Nephron progenitor cell (in vitro differentiated cells): Measurements from ENCODE around the gene USP1.
A peak's percentile ranks its signal among the peaks of the same experiment; 100 is the strongest.

Experiments used
- DNase-seq: peaks from one replicate; pipeline ENCODE4 v3.0.0; 2021
- H3K27ac Mint-ChIP-seq: 2 replicates; pipeline ENCODE4 v1.8.0; 2021; ENCODE audit warnings: mild to moderate bottlenecking, moderate library complexity, mixed read lengths
- H3K27me3 Mint-ChIP-seq: 2 replicates; pipeline ENCODE4 v1.8.0; 2021; ENCODE audit warnings: mild to moderate bottlenecking, low read depth, mixed read lengths; ENCODE audit not compliant: poor library complexity
- H3K36me3 Mint-ChIP-seq: 2 replicates; pipeline ENCODE4 v1.8.0; 2021; ENCODE audit warnings: low read depth, mixed read lengths
- H3K4me1 Mint-ChIP-seq: 2 replicates; pipeline ENCODE4 v1.8.0; 2021; ENCODE audit warnings: mixed read lengths
- H3K4me3 Mint-ChIP-seq: 2 replicates; pipeline ENCODE4 v1.8.0; 2021; ENCODE audit warnings: mild to moderate bottlenecking, moderate library complexity, mixed read lengths
- H3K9me3 Mint-ChIP-seq: 2 replicates; pipeline ENCODE4 v1.8.0; 2021; ENCODE audit warnings: mild to moderate bottlenecking, moderate library complexity, mixed read lengths
- CTCF ChIP-seq: fragments of 200-600 bp; sonication (generic); IDR thresholded peaks from 2 replicates; pipeline ENCODE4 v1.5.0; 2021; ENCODE audit warnings: antibody characterized with exemption

USP1 gene

GRCh38 chr1:62450301-62450700 is 13.5 kb downstream of the USP1 start:
- Mint-ChIP-seq H3K4me1 (no peaks in the 10 kb centered on the region), H3K36me3 (peaks cover 87% of the 10 kb centered on the region), H3K27ac (peak overlapping the region; percentile 14), H3K4me3 (no peak overlapping the region), H3K27me3 (no peaks in the 10 kb centered on the region), H3K9me3 (no peaks in the 10 kb centered on the region)
- TF ChIP-seq CTCF = no peak
- DNase-seq = no peak

DNA sequence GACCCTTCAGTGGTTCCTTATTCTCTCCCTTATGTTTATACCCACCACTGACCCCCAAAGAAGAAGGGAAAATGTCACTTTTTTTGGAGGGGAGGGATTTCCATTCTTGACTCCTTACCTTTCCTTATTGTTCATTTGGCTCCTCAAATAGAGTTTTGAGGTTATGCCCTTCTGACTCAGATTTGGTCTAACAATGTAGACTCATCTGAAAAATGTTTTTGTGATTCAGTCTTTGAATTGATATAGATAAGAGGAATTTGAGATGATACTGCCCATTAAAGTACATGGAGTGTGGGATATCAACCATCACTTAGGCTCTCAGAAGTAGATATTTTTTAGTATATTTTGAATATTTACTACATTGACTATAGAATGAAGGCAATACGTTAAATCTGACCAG is 16.1 kb downstream of the USP1 start:
- H3K4me3 Mint-ChIP-seq = no peak overlapping the region
- no peak for TF ChIP-seq CTCF
- DNase-seq = no peak
- peaks cover 75% of the 10 kb centered on the region for H3K36me3 Mint-ChIP-seq
- no peaks in the 10 kb centered on the region for H3K27me3 Mint-ChIP-seq
- no peak overlapping the region for H3K27ac Mint-ChIP-seq
- no peaks in the 10 kb centered on the region for H3K9me3 Mint-ChIP-seq
- no peaks in the 10 kb centered on the region for H3K4me1 Mint-ChIP-seq

DNA sequence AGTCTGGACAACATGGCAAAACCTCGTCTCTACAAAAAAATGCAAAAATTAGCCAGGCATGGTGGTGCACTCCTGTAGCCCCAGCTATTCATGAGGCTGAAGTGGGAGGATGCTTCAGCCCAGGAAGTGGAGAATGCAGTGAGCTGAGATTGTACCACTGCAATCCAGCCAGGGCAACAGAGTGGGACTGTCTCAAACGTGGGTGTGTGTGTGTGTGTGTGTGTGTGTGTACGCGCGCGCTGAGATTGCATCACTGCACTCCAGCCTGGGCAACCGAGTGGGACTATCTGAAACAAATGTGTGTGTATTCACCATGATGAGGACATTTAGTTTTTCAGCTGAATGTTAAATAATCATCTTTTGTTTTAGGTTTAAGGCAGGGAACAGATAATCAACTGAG is 21.1 kb downstream of the USP1 start:
- no peak for DNase-seq
- Mint-ChIP-seq H3K9me3 (no peaks in the 10 kb centered on the region), H3K27ac (peak overlapping the region; percentile 24), H3K27me3 (no peaks in the 10 kb centered on the region), H3K4me3 (no peak overlapping the region), H3K4me1 (no peaks in the 10 kb centered on the region), H3K36me3 (peaks cover 46% of the 10 kb centered on the region)
- no peak for TF ChIP-seq CTCF

DNA sequence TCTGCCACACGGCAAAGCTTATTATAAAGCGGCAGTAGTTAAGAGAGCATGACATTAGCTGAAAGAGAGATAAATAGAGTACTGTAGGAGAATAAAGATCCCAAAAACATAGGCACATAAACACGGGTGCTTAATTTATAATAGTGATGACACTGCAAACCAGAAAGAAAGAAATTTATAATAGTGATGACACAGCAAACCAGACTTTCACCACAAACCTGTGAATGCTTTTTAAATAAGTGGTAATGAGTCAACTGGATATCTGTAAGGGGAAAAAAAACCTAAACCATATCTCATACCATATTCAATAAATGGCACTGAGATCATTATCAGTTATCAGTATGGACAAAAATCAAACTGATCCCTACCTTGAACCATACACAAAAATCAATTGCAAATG is 25.5 kb downstream of the USP1 start:
- peaks cover 6% of the 10 kb centered on the region for H3K4me1 Mint-ChIP-seq
- no peak overlapping the region for H3K27ac Mint-ChIP-seq
- DNase-seq = no peak
- no peak for TF ChIP-seq CTCF
- no peaks in the 10 kb centered on the region for H3K27me3 Mint-ChIP-seq
- peaks cover 59% of the 10 kb centered on the region for H3K36me3 Mint-ChIP-seq
- no peak overlapping the region for H3K4me3 Mint-ChIP-seq
- peaks cover under 1% of the 10 kb centered on the region for H3K9me3 Mint-ChIP-seq

DNA sequence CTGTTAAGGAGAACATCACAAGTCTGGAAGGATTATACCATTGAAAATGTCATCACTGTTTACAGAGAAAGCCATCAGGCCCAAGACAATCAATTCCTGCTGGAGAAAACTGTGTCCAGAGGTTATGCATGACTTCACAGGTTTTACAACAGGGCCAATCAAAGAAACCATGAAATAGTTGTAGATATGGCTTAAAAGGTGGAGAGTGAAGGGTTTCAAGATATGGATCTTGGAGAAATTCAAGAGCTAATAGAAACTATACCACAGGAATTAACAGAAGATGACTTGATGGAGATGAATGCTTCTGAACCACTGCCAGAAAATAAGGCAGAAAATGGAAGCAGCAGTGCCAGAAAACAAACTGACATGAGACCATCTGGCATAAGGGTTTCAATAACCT is 30.2 kb downstream of the USP1 start:
- Mint-ChIP-seq H3K27ac (no peak overlapping the region), H3K27me3 (no peaks in the 10 kb centered on the region), H3K9me3 (peaks cover 35% of the 10 kb centered on the region), H3K36me3 (peaks cover 92% of the 10 kb centered on the region), H3K4me3 (no peak overlapping the region), H3K4me1 (peaks cover 6% of the 10 kb centered on the region)
- no peak for TF ChIP-seq CTCF
- DNase-seq = no peak

DNA sequence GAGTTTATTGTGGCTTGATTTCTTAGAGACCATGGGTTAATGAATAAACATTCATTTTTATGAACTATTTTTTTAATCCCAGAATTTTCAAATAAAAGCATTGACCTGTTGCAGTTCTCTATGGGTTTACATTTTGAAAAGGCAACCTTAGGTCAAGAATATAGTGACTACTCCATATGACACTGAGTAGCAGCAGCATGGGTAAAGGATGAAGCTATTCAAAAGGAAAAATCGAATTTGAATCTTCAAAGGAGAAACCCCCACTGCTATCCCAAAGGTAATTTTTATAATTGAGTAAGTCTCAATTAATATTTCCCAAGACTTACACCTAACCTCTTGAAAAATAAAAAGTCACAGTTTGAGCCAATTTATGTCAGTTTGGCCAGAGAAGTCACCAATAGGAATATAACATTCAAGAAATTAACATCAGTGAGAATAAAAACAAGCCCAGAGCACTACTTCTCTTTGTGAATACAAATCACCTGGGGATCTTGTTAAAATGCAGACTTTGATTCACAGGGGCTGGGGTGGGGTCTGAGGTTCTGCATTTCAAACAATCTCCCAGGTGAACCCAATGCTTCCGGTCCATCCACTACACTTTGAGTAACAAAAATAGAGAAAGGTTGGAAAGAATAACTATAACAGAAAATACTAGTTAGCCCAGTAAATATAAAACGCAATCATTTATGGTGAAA is 39.8 kb downstream of the USP1 start:
- Mint-ChIP-seq H3K27me3 (peaks cover 4% of the 10 kb centered on the region), H3K9me3 (no peaks in the 10 kb centered on the region), H3K4me3 (no peak overlapping the region), H3K36me3 (peaks cover 55% of the 10 kb centered on the region), H3K4me1 (no peaks in the 10 kb centered on the region), H3K27ac (no peak overlapping the region)
- no peak for TF ChIP-seq CTCF
- no peak for DNase-seq
